GM19099 (cell line): ENCODE data around the gene TMEM231.
A peak's percentile ranks its signal among the peaks of the same experiment; 100 is the strongest.

Experiments used
- POLR2A ChIP-seq: IDR thresholded peaks from 3 replicates; pipeline ENCODE4 v1.6.1; 2011; ENCODE audit warnings: low read depth; ENCODE audit not compliant: insufficient read length; ENCODE audit errors: extremely low read depth

TMEM231 gene

DNA sequence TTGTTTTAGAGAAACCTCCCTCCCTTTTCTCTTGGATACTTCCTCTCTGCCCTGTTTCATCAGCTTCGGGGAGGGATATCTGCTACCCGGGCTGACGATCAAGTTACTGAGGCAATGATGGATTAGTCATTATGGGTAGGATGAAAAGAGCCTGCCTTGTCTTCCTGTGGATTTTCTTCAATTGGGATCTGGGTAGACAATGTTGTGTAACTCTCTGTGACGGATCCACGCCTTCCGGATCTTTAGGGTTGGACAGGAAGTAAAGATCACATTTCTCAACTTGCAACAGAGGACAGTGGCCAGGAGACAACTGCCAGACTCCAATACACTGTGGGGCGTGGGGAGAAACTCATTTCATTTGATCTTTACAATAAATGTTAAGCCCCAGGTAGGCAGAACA lies 49.5 kb downstream of the TMEM231 start:
- TF ChIP-seq POLR2A: no peak

DNA sequence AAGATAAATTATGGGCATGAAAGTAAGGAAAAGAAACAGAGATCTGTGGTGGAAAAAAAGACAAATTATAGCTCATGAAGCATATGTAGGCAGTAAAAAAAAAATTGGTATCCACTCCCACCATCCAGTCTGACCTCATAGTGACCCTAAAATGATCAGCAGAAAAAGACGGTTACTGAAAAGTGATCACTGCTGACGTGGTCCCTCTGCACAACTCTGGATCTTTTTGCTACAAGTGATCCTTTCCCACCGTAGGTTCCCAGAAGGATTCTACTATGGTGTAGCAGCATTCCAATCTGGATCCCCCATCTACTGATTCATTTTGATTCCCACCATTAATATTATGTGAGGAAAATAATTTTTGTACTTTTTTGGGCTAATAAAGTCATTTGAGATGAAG lies 49.9 kb downstream of the TMEM231 start:
- TF ChIP-seq POLR2A: no peak

DNA sequence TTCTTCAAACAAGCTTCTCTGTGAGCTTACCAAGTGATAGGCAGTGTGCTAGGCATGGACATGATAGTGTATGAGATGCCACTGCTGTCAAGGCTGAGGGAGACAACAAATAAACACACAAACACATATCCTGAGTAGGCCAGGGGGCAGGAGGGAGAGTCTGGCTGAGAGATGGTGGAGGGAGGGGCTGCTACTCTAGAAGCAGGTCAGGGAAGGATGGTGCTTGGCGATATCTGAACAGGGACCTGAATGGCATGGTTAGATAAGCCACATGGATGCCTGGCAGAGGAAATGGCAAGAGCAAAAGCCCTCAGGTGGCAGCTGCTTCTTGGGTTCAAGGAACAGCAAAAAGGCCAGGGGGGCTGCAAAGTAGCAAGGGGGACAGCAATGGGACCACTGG lies 52.3 kb downstream of the TMEM231 start:
- no peak for TF ChIP-seq POLR2A

DNA sequence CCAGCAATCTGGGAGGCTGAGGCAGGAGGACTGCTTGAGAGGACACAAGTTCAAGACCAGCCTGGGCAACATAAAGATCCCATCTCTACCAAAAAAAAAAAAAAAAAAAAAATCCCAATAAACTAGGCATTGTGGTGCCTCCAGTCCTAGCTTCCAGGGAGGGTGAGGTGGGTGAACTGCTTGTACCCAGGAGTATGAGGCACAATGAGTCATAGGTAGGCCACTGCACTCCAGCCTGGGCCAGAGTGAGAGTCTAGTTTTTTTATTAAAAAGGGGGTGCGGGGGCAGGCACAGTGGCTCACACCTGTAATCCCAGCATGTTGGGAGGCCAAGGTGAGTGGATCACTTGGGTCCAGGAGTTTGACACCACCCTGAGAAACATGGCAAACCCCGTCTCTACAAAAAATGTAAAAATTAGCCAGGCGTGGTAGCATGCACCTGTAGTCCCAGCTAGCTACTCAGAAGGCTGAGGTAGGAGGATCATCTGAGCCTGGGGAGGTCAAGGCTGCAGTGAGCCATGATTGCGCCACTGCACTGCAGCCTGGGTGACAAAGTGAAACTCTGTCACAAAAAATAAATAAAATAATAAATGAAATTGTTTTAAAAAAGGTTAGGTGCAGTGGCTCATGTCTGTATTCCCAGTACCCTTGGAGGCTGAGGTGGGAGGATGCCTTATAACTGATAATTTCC lies 53.0 kb downstream of the TMEM231 start:
- TF ChIP-seq POLR2A: no peak

DNA sequence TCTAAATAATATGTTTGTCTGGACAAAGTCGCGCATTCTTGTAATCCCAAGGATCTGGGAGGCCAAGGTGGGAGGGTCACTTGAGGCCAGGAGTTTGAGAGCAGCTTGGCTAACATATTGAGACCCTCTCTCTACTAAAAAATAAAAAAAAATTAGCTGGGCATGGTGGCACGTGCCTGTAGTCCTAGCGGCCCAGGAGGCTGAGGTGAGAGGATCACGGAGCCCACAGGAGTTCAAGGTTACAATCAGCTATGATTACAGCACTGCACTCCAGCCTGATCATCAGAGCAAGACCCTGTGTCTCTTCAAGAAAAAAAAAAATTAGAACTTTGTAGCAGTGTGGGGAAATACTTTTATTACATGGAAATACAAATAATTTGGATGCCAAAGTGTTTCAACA lies 54.7 kb downstream of the TMEM231 start:
- no peak for TF ChIP-seq POLR2A

DNA sequence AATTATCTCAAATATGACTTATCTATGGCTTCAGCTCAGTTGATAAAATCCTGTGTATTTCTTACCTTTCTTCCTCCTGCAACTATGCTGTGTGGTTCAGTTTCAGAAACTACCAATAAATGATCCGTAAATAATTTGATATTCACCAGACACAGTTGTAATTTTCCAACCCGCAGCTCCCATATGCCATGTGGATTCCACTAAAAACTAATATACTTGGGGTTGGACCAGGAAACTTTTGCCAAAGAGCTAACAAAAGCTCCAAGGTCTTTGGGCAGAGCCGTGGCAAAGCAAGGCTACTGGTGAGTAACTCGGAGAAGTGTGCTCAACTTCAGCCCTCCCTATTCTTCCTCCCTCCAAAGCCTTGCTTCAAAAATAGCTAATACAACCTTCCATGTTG lies 58.5 kb downstream of the TMEM231 start:
- no peak for TF ChIP-seq POLR2A

DNA sequence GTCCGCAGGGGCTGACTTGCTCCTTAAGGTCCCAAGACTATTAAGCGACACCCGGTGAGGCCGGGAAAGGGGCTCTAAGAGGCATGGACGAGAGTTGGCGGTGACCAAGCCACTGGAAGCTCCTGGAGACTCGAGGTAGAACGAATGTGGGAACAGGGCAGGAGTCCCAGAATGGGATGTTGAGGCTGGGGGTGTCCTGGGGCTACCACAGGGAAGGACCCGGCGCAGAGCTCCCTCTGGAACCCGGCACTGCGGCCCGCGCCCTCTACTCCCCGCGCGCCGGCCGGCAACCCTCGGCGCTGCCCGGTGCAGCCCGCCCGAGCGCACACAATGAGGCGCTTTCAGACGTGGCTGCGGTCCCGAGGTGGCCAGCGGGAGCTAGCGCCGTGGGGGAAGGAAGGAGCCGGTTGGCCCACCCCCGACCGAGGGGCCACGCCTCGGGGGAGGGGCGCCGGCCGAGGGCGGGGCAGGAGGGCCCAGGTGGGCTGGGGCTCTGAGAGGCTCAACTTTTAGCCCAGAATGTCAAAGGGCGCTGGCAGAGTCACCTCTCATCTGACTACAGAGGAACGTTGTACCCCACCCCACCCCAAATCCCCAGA lies 60.9 kb downstream of the TMEM231 start, which contains the start of gene CHST6:
TSS of gene CHST6 (minus strand) at position 366 of the 599 bp plus-strand sequence. CDS start 15,613 bp downstream, outside the sequence.
- TF ChIP-seq POLR2A: peak; percentile 12

DNA sequence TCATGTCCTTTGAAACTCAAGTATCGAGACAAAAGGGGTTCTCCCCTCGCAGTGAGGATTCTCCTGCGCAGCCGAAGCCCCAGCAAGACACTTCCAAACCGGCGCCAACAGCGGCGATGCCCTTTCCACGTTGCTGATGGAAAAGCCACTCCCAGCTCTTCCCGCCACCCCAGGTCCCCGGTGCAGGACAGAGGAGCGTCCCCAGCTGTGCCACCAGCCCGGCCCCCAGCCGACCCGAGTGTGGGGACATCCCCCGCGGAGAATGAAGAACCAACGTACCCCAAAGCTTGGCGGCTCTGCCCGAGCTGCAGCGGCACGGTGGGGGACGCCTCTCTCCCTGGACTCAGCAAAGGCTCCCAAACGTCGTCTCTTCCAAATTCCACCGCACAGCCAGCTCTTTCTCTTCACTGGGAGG lies 61.4 kb downstream of the TMEM231 start:
- no peak for TF ChIP-seq POLR2A

DNA sequence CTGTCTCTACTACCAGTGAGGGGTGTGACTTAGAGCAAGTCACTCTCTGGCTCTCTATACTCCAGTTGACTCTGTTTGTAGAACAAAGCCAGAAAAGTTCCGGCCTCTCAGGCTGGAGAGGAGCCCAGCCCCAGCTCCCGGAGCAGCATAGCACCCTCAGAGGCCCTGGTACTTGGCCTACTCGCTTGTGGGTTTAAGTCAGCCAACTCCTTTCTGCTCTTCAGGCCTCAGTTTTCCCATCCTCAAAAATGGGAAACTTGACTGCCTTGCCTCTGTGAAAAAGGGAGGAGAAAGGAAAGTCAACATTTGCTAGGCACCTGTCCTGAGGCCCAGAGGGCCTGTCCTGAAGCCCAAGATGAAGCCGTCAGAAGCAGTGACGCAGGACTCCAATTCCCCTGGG lies 61.9 kb downstream of the TMEM231 start:
- no peak for TF ChIP-seq POLR2A

DNA sequence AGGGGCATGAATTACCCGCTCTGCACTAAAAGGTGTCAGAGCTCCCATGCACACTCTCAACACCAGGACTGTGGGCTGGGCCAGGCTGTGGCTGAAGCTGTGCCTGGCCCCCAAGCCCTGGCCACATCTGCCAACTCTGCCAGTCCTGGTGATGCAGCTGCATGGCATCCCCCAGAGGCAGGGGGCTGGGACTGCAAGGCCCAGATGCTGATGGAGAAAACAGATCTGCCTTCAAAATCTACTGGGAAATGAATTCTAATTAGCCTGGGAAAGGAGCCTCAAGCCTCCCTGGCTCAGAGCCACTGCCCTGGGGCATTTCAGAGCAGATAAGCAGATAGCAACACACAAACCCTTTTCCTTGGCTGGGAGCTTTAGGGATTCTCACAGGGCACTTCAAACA lies 64.2 kb downstream of the TMEM231 start:
- no peak for TF ChIP-seq POLR2A

DNA sequence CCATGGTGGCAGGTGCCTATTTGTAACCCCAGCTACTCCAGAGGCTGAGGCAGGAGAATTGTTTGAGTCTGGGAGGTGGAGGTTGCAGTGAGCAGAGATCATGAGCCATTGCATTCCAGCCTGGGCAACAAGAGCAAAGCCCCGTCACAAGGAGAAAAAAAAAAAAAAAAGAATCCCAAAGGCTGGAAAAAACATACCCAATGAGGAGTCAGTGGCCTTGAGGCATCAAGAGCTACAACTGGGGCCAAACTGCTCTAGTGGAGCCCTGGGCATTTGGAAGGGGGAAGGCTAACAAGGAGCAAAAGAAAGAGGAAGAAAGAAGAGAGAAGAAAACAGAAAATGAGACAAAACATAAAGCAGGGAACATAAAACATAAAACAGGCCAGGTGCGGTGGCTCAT lies 67.7 kb downstream of the TMEM231 start:
- TF ChIP-seq POLR2A: no peak
